Measurements from ENCODE around the gene MACROD2. TPM values are rescaled to one million over a fixed set of nuclear protein-coding genes. Genes with fewer than 3 reads are reported as not detected.

MACROD2 gene
- polyA plus RNA-seq, 2 of the 4 experiments (the other 2 are of a cell fraction) = 0.96 to 1.3 TPM

- FAIRE-seq (peak; percentile 63), DNase-seq (ENCODE audit: low read depth in 1 of 2, low spot score in 1 of 2) (no peak), ATAC-seq (no peak)
- Histone ChIP-seq H3K4me3 (no peak overlapping the region), H3K4me2 (no peak overlapping the region), H3K9me3 (no peaks in the 10 kb centered on the region), H3K4me1 (no peaks in the 10 kb centered on the region), H3K27ac (no peak overlapping the region; a peak in 1 of 6 replicates)
- TF ChIP-seq MAFK (IDR thresholded peaks at IDR 0.05; ENCODE audit: partially characterized antibody) (no peak), NR3C1 (IDR thresholded peaks at IDR 0.05) (no peak), BCL3 (IDR thresholded peaks at IDR 0.05) (no peak), HOXB13 (CRISPR knock-in tag; IDR thresholded peaks at IDR 0.05; ENCODE audit: low read depth) (no peak), EP300 (IDR thresholded peaks at IDR 0.05) (no peak), RNF2 (IDR thresholded peaks at IDR 0.05; ENCODE audit: borderline replicate concordance, low read depth) (no peak)
- CTCF ChIA-PET = no interaction called here
- POLR2A ChIA-PET = no interaction called here
- WGBS (ENCODE audit: missing lambda C conversion rate) = 72% methylated on average over 4 of the region's 4 CpGs
Measured at GRCh38 chr20:14902432-14903089, 907.2 kb downstream of the MACROD2 start.

GRCh38 chr20:14906908-14907434, 911.7 kb downstream of the MACROD2 start:
- no peak overlapping the region for H3K4me3 ChIP-seq
- CTCF ChIA-PET = no interaction called here
- no peak for ATAC-seq
- H3K4me1 ChIP-seq = no peaks in the 10 kb centered on the region
- TF ChIP-seq BCL3 (IDR thresholded peaks at IDR 0.05) = no peak
- no peak for TF ChIP-seq CTCF (IDR thresholded peaks at IDR 0.05)
- no peak for TF ChIP-seq ESRRA (IDR thresholded peaks at IDR 0.05; ENCODE audit: borderline replicate concordance, low read length)
- TF ChIP-seq KDM1A (IDR thresholded peaks at IDR 0.05; ENCODE audit: low read depth) = no peak
- 93% methylated on average over 2 of the region's 2 CpGs for WGBS (ENCODE audit: missing lambda C conversion rate)
- H3K9me3 ChIP-seq = no peaks in the 10 kb centered on the region
- H3K27ac ChIP-seq = no peak overlapping the region
- no peak overlapping the region for H3K4me2 ChIP-seq
- no peak for DNase-seq (ENCODE audit: low read depth in 1 of 2, low spot score in 1 of 2)
- POLR2A ChIA-PET = no interaction called here
- FAIRE-seq = peak; percentile 18

- Histone ChIP-seq H3K4me1 (no peaks in the 10 kb centered on the region), H3K9me3 (no peaks in the 10 kb centered on the region), H3K4me3 (no peak overlapping the region), H3K27ac (no peak overlapping the region), H3K4me2 (no peak overlapping the region)
- ATAC-seq = no peak
- POLR2A ChIA-PET = no interaction called here
- CTCF ChIA-PET = no interaction called here
- DNase-seq (ENCODE audit: low read depth in 1 of 2, low spot score in 1 of 2) = no peak
- WGBS (ENCODE audit: missing lambda C conversion rate) = 83% methylated on average over 2 of the region's 2 CpGs
- FAIRE-seq = no peak
- TF ChIP-seq ZFP36 (IDR thresholded peaks at IDR 0.05; ENCODE audit: borderline replicate concordance, partially characterized antibody) = no peak
- TF ChIP-seq BHLHE40 (IDR thresholded peaks at IDR 0.05; ENCODE audit: low read depth, low read length) = no peak
- no peak for TF ChIP-seq HEYL (CRISPR knock-in tag; IDR thresholded peaks at IDR 0.05)
- TF ChIP-seq TP53 (CRISPR knock-in tag; IDR thresholded peaks at IDR 0.05) = no peak
- TF ChIP-seq FOXS1 (CRISPR knock-in tag; IDR thresholded peaks at IDR 0.05) = no peak
- no peak for TF ChIP-seq MYC (IDR thresholded peaks at IDR 0.05; ENCODE audit: borderline replicate concordance, low read length)
- TF ChIP-seq CTCF (IDR thresholded peaks at IDR 0.05) = no peak
- TF ChIP-seq KDM1A (IDR thresholded peaks at IDR 0.05; ENCODE audit: low read depth) = no peak
- TF ChIP-seq JUN (IDR thresholded peaks at IDR 0.05) = no peak
- TF ChIP-seq ZNF302 (CRISPR knock-in tag; IDR thresholded peaks at IDR 0.05) = no peak
- TF ChIP-seq ATOH8 (CRISPR knock-in tag; IDR thresholded peaks at IDR 0.05; ENCODE audit: low read depth) = no peak
- no peak for TF ChIP-seq FOSL2 (IDR thresholded peaks at IDR 0.05)
- no peak for TF ChIP-seq FOSL2 (CRISPR knock-in tag; IDR thresholded peaks at IDR 0.05)
- no peak for TF ChIP-seq SREBF2 (IDR thresholded peaks at IDR 0.05)
- TF ChIP-seq PBX3 (IDR thresholded peaks at IDR 0.05) = no peak
- no peak for TF ChIP-seq ELK1 (IDR thresholded peaks at IDR 0.05; ENCODE audit: low read depth, low read length)
Measured at GRCh38 chr20:14910126-14910525, 914.8 kb downstream of the MACROD2 start.

Data from A549 (cell line).